Right cardiac atrium (tissue), 5 donors: ENCODE results near the gene PCBP3. TPM values are rescaled to one million over a fixed set of nuclear protein-coding genes. Genes with fewer than 3 reads are reported as not detected.
"Not testable (repeated sequence)": the region's sequence is repeated elsewhere in the genome, so short reads cannot be mapped to it uniquely, and the experiment has no call there.

ENCODE experiments used
- ATAC-seq, 2 donors: fragments of 200-7000 bp; cut with Tn5 transposase; one replicate each; pipeline versions ENCODE4 v1.8.0 to v1.9.1; 2020; ENCODE audit warnings: moderate library complexity in 2 of 2, mild to moderate bottlenecking in 1 of 2
- DNase-seq, 3 donors: peaks; one replicate each; pipeline ENCODE4 v3.0.0-alpha.2; 2020
- H3K27ac ChIP-seq: one replicate; pipeline ENCODE4 v1.5.1; 2013; ENCODE audit warnings: mild to moderate bottlenecking, low read length, control low read depth, moderate library complexity
- H3K27me3 ChIP-seq: one replicate; pipeline ENCODE4 v1.6.1; 2013; ENCODE audit not compliant: control insufficient read depth, insufficient read depth
- H3K4me1 ChIP-seq: one replicate; pipeline ENCODE4 v1.6.1; 2013; ENCODE audit warnings: low read length; ENCODE audit not compliant: control insufficient read depth, insufficient read depth
- H3K4me3 ChIP-seq: one replicate; pipeline ENCODE4 v1.5.1; 2013; ENCODE audit warnings: low read length, control low read depth
- H3K9me3 ChIP-seq: one replicate; pipeline ENCODE4 v1.6.1; 2013; ENCODE audit warnings: low read length; ENCODE audit not compliant: control insufficient read depth
- WGBS: extraction: QIAGEN DNeasy Blood & Tissue Kit; methylation state at CpG from one replicate; pipeline ENCODE4 v1.1.7; 2013; 5-methylcytosine and 5-hydroxymethylcytosine counted together
- intact Hi-C, 4 donors: fragments of 100-400 bp; cut with DNase I; formaldehyde crosslinking; loops; one replicate each; pipeline versions ENCODE4 v1.11.0 to v1.14.0; 2022 to 2023
- polyA plus RNA-seq: library from polyadenylated mRNA; stranded (reverse); fragments of 200-250 nt; gene quantifications from one replicate; pipeline ENCODE4 v1.2.3, GENCODE V29; 2013
- total RNA-seq, 4 donors: library from RNA; stranded (reverse); fragmentation: NEBNext Ultra II Directional; extraction: Animal tissue kit (Norgen Biotek cat#: 25700); gene quantifications; one replicate each; pipeline ENCODE4 v1.2.1, GENCODE V29; 2021
- donor health status: healthy with polysubstance abuse.
- donor health status: DM: no; HTN: yes; CAD: no.
- donor health status: DM: no; HTN: no; CAD: no.
- donor health status: DM: no; HTN: yes; CAD: no; lungs with severe emphysema.
- donor health status: DM: yes; HTN: yes; CAD: no.

The PCBP3 gene
- total and polyA plus RNA-seq, 5 donors: 1.2 to 4.9 (median 3.4) TPM

DNA sequence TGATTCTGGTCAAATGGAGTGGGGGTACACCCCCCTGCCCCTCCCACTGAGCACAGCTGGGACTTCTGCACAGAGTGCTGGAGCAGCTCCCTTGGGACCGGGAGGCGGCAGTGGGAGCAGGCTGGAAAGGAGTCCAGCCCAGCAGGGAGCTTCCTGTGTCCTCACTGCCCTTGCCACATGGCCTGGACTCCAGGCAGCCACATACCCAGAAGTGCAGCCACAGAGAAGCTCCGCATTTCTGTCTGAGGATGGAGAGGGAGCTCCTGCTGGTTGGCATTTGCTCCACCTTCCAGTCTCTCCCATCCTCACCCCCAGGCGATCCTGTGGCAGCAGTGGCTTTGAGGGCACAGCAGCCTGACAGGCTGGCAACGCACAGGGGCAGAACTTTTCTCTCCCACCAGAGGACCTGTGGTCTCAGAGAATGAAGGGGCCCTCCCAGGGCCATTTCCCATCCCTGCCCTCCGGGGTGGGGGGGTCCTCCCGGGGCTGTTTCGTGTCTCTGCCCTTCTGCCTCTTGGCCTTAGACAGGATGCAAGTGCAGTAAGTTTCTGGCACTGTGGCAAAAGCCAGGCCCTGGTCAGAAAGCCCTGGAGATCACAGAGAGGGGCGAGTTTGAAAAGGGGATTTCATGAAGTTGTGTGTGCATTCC is 234.4 kb downstream of the PCBP3 start:
- Histone ChIP-seq H3K9me3 (no peaks in the 10 kb centered on the region), H3K4me1 (no peaks in the 10 kb centered on the region), H3K4me3 (no peak overlapping the region), H3K27ac (no peak overlapping the region), H3K27me3 (no peaks in the 10 kb centered on the region)
- WGBS: 66% methylated on average over 9 of the region's 9 CpGs
- intact Hi-C loops: no loop called here
- peak in 1 of 3 donors; percentile 27 for DNase-seq
- ATAC-seq: no peak

DNA sequence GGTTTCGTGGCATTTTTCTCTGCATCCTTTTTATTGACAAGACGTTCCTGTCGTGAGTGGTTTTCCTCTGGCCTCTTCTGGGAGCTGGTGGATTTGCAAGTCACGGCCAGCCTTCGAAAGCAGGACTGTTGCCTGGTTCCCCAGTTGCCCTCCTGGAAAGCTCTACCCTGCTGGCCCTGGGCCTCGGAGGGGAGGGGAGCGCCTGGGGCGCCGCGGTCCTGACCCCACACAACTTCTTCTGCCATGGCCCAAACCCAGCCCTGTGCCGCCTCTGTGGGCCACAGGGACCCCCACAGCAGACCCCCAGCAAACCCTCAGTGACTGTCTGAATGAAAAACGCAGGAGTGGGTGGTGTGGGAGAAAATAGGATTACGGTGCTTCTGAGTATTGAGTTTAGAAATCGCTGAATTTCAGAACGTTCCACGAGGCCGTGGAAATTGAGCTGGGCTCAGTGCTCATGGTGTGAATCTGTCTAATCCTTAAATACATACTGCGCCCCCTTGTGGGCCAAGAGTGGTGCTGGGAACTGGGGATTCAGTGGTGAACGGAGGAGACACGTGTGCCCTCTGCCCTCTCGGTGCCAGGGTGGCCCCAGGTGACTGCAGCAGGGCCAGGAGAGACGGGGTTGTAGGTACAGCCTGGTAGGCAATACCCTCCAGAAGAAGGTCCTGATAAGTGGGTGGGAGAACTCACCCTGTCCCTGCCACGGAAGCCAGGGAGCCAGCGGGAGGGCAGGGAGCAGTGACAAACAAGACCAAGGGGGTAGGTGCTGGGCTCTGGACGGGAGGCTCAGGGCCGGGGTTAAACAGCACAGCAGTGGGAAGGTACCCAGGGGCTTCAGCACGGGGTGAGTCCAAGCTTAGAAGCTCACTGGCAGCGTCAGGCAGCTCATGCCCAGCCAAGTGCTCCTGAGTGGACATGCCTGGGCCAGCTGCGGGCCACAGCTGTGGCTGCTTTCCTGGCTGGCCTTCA is 236.9 kb downstream of the PCBP3 start:
- no peaks in the 10 kb centered on the region for H3K9me3 ChIP-seq
- DNase-seq: peak; percentile 72 to 88 (median 80)
- 52% methylated on average over 29 of the region's 29 CpGs for WGBS
- no peak overlapping the region for H3K27ac ChIP-seq
- peak; percentile 58 to 65 for ATAC-seq
- H3K4me3 ChIP-seq: no peak overlapping the region
- intact Hi-C loops: no loop called here
- H3K27me3 ChIP-seq: no peaks in the 10 kb centered on the region
- H3K4me1 ChIP-seq: no peaks in the 10 kb centered on the region

DNA sequence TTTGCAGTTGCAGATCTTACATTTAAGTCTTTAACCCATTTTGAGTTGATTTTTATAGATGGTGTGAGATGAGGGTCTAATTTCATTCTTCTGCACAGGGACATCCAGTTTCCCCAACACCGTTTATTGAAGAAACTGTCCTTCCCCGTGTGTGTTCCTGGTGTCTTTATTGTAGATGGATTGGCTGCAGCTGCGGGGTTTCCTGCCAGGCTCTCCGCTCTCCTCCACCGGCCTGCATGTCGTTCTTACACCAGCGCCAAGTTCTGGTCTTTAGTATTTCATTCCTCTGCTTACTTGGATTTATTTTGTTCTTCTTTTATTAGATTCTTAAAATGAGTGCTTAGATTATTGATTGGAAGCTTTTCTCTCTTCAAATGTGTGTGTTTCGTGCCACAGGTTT is 239.1 kb downstream of the PCBP3 start:
- ATAC-seq (no peak), DNase-seq (no peak)
- H3K27ac ChIP-seq: no peak overlapping the region
- intact Hi-C loops: no loop called here
- peaks cover 1% of the 10 kb centered on the region for H3K4me1 ChIP-seq
- H3K9me3 ChIP-seq: no peaks in the 10 kb centered on the region
- no peaks in the 10 kb centered on the region for H3K27me3 ChIP-seq
- WGBS: 63% methylated on average over 8 of the region's 8 CpGs
- no peak overlapping the region for H3K4me3 ChIP-seq

GRCh38 chr21:45883090-45883489 is 239.6 kb downstream of the PCBP3 start:
- intact Hi-C loops: no loop called here
- no peaks in the 10 kb centered on the region for H3K27me3 ChIP-seq
- peaks cover 3% of the 10 kb centered on the region for H3K4me1 ChIP-seq
- DNase-seq (no peak), ATAC-seq (no peak)
- H3K27ac ChIP-seq: no peak overlapping the region
- no peak overlapping the region for H3K4me3 ChIP-seq
- WGBS: 88% methylated on average over 4 of the region's 4 CpGs
- H3K9me3 ChIP-seq: no peaks in the 10 kb centered on the region

- H3K9me3 ChIP-seq: no peaks in the 10 kb centered on the region
- no peak overlapping the region for H3K27ac ChIP-seq
- WGBS: 85% methylated on average over 3 of the region's 3 CpGs
- no peak overlapping the region for H3K4me3 ChIP-seq
- ATAC-seq: no peak
- no peak for DNase-seq
- intact Hi-C loops: no loop called here
- no peaks in the 10 kb centered on the region for H3K27me3 ChIP-seq
- peaks cover 3% of the 10 kb centered on the region for H3K4me1 ChIP-seq
Observed at GRCh38 chr21:45885597-45885929, 242.0 kb downstream of the PCBP3 start.

DNA sequence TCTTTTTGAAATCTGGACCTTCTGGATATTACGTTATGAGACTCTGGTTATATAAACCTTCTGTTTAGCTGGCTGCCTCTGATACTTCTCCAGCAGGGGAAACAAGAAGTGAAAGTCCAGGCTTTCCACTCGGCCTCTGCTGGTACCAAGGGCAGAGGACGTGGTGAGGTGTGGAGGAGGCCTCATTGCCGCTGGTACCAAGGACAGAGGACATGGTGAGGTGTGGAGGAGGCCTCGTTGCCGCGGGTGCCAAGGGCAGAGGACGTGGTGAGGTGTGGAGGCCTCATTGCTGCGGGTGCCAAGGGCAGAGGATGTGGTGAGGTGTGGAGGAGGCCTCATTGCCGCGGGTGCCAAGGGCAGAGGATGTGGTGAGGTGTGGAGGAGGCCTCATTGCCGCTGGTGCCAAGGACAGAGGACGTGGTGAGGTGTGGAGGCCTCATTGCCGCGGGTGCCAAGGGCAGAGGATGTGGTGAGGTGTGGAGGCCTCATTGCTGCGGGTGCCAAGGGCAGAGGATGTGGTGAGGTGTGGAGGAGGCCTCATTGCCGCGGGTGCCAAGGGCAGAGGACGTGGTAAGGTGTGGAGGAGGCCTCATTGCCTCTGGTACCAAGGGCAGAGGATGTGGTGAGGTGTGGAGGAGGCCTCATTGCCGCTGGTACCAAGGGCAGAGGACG is 242.5 kb downstream of the PCBP3 start:
- ATAC-seq, H3K4me1 ChIP-seq, intact Hi-C loops, H3K4me3 ChIP-seq, H3K27ac ChIP-seq, H3K27me3 ChIP-seq, H3K9me3 ChIP-seq: not testable (repeated sequence)
- 53% methylated on average over 21 of the region's 21 CpGs for WGBS
- peak; percentile 51 to 84 (median 79) for DNase-seq

DNA sequence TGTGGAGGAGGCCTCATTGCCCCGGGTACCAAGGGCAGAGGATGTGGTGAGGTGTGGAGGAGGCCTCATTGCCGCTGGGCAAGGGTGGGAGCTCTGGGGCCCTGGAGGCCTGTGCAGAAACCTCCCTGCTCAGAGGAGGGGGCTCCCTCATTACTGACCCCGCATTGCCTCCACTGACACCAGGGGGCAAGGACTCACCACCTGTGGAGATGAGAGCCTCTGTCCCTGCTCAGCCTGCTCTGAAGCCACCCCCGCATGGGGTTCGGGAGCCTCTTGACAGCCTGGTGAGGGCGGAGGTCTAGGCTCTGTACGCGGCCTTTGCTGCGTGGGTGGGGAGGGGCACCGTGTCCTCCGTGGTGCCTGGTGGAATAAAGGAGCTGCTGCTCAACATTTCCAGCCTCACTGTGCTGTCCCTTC is 243.1 kb downstream of the PCBP3 start:
- DNase-seq: no peak

DNA sequence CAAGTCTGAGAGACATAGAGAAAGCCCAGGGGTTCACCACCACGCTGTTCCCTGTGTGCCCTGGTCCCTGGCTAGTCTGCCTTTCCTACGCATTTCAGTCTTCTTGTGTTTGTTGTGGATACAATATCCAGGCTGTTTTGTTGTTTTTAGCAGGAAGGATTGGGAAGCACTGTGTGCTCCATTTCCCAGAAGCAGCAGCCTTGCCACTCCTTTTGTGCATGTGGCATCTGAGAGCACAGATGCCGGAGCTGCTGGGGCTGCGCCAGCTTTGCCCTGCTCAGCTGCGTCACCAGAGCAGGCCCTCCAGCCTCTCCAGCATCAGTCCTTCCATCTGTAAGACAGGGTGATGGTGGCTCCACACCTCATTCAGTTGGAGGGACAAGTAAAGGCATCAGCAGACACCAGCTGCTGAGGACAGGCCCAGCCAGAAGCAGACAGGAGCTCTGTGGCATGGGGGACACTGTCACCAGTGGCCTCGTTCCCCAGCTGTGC is 243.6 kb downstream of the PCBP3 start:
- no peaks in the 10 kb centered on the region for H3K27me3 ChIP-seq
- ATAC-seq: peak; percentile 60 to 81
- intact Hi-C loops: no loop called here
- DNase-seq: peak in 2 of 3 donors; percentile 75 to 78
- H3K27ac ChIP-seq: peak overlapping the region; percentile 9
- no peaks in the 10 kb centered on the region for H3K9me3 ChIP-seq
- H3K4me3 ChIP-seq: no peak overlapping the region
- peaks cover 3% of the 10 kb centered on the region for H3K4me1 ChIP-seq
- WGBS: 45% methylated on average over 6 of the region's 6 CpGs

More for the DNA sequence above, 243.1 kb downstream of the PCBP3 start:
- no peak overlapping the region for H3K27ac ChIP-seq
- ATAC-seq: peak; percentile 48 to 52
- H3K27me3 ChIP-seq: no peaks in the 10 kb centered on the region
- intact Hi-C loops: no loop called here
- 66% methylated on average over 11 of the region's 11 CpGs for WGBS
- H3K9me3 ChIP-seq: no peaks in the 10 kb centered on the region
- no peak overlapping the region for H3K4me3 ChIP-seq
- H3K4me1 ChIP-seq: peaks cover 3% of the 10 kb centered on the region

DNA sequence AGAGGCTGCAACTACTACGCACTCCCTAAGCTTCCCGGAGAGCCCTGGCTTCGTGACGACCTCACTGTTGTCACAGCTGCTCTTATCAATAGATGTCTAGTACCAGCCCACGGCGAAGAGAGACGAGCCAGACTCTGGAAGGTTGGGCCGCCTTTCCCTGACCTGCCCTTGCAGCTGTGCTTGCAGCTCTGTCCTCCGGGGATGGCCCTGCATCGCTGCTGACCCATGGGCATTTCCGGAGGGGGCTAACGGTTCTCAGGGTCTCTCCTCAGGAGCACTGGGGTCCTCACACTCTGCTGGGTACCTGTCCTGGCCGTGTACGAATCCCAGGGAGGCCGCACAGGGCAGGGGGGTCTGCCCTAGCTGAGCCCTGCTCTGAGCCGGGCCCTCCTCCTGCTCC is 244.3 kb downstream of the PCBP3 start:
- no peaks in the 10 kb centered on the region for H3K9me3 ChIP-seq
- peaks cover 3% of the 10 kb centered on the region for H3K4me1 ChIP-seq
- H3K27ac ChIP-seq: no peak overlapping the region
- H3K4me3 ChIP-seq: no peak overlapping the region
- peak in 2 of 3 donors; percentile 67 to 76 for DNase-seq
- WGBS: 39% methylated on average over 16 of the region's 16 CpGs
- peak; percentile 63 to 77 for ATAC-seq
- no peaks in the 10 kb centered on the region for H3K27me3 ChIP-seq
- intact Hi-C loops: no loop called here

DNA sequence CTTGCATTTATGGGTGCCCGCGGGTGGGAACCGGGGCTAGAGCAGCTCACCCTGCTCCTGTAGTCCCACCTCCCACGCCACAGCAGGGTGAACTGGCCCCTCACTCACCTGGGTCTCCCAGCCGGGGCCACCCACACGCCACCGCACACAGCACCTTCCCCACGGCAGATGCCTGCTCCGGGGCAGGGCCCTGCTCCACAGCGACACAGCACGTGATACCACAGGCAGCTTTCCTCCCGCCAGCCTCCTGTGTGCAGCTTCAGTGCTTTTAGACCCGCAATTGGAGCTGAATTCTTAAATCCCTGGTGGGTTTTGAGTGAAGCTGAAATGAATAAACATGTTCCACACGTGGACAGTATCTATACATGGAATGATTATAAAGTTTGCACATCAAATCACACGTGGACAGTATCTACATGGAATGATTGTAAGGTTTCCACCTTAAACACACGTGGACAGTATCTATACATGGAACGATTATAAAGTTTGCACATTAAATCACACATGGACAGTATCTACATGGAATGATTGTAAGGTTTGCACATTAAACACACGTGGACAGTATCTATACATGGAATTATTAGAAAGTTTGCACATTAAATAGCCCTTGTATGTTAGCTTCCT is 245.0 kb downstream of the PCBP3 start:
- Histone ChIP-seq H3K27ac (no peak overlapping the region), H3K4me1 (peaks cover 3% of the 10 kb centered on the region), H3K27me3 (no peaks in the 10 kb centered on the region), H3K4me3 (no peak overlapping the region), H3K9me3 (no peaks in the 10 kb centered on the region)
- 84% methylated on average over 18 of the region's 18 CpGs for WGBS
- DNase-seq: peak in 1 of 3 donors; percentile 57
- ATAC-seq: no peak
- intact Hi-C loops: no loop called here
